ENCODE results near the gene SOX8. TPM values are rescaled to one million over a fixed set of nuclear protein-coding genes. Genes with fewer than 3 reads are reported as not detected.

The SOX8 gene
- 0.29 and 0.40 TPM in 2 replicates for total RNA-seq

GRCh38 chr16:981695-982144, at the start of gene SOX8:
TSS of gene SOX8 (plus strand) at chr16:981770. CDS start at chr16:981923, 153 bp downstream.

GRCh38 chr16:970766-971581, 10.6 kb upstream of the SOX8 start, which contains the start of gene LMF1:
TSS of gene LMF1 (minus strand) at chr16:970984. CDS start at chr16:970980, 4 bp downstream.

Other genes starting within 250 kb of the SOX8 start
- gene CIAO3, start 240.8 kb upstream of the SOX8 start, total RNA-seq = 24.5 and 28.3 TPM in 2 replicates
- not detected in 2 replicates for gene MSLN, start 221.0 kb upstream of the SOX8 start, total RNA-seq
- gene RPUSD1, start 193.4 kb upstream of the SOX8 start, total RNA-seq = 31.8 and 38.6 TPM in 2 replicates
- gene CHTF18, start 193.2 kb upstream of the SOX8 start, total RNA-seq = 22.1 and 49.1 TPM in 2 replicates
- gene GNG13, start 181.0 kb upstream of the SOX8 start, total RNA-seq = not detected in 2 replicates
- gene LMF1, start 10.8 kb upstream of the SOX8 start, total RNA-seq = 7.7 and 13.4 TPM in 2 replicates
- gene SSTR5, start 91.0 kb downstream of the SOX8 start, total RNA-seq = not detected in 2 replicates
- not detected in 2 replicates for gene C1QTNF8, start 114.5 kb downstream of the SOX8 start, total RNA-seq
- gene CACNA1H, start 171.3 kb downstream of the SOX8 start, total RNA-seq = under 0.01 TPM in 1 of 2 replicates, not detected in the other
- not detected in 2 replicates for gene TPSG1, start 243.5 kb downstream of the SOX8 start, total RNA-seq
- not detected in 2 replicates for gene TPSB2, start 248.4 kb downstream of the SOX8 start, total RNA-seq

All from thoracic aorta endothelial cell (primary cell).